H1 (cell line): ENCODE measurements around the gene FOXO6. TPM values are rescaled to one million over a fixed set of nuclear protein-coding genes. Genes with fewer than 3 reads are reported as not detected.

Experiments
- CTCF ChIA-PET: fragments of 300-600 bp; sonication (Branson Sonifier 250); formaldehyde crosslinking; loops from one replicate; lab custom pipeline; 2021; ENCODE audit not compliant: partially characterized antibody; lab: Charles Lee
- POLR2A ChIA-PET: fragments of 300-600 bp; sonication (Branson Sonifier 250); formaldehyde crosslinking; loops from one replicate; lab custom pipeline; 2021; ENCODE audit warnings: inconsistent platforms; ENCODE audit not compliant: partially characterized antibody; lab: Charles Lee
- DNase-seq, 2 experiments: peaks; one replicate each; pipeline versions ENCODE4 v3.0.0 to v3.0.0-alpha.2; 2010 to 2022; ENCODE audit warnings: low spot score in 2 of 2, low read depth in 1 of 2, mixed read lengths in 1 of 2
- FAIRE-seq: peaks from 2 replicates; lab custom pipeline; 2011; peaks lifted over from hg19 to GRCh38; lab: Jason Lieb, UNC
- H2AFZ ChIP-seq: 2 replicates; pipeline ENCODE4 v1.8.1; 2012; ENCODE audit warnings: low read length, inconsistent platforms
- H2AK5ac ChIP-seq: 2 replicates; pipeline ENCODE4 v1.6.1; 2013; ENCODE audit warnings: low read depth, low read length
- H2BK120ac ChIP-seq: replicated peaks from 2 replicates; pipeline ENCODE3; 2013; ENCODE audit warnings: low read depth, low read length, inconsistent platforms
- H2BK12ac ChIP-seq: 2 replicates; pipeline ENCODE4 v1.6.1; 2013; ENCODE audit warnings: low read depth, low read length
- H2BK15ac ChIP-seq: 2 replicates; pipeline ENCODE4 v1.6.1; 2013; ENCODE audit warnings: low read length
- H2BK20ac ChIP-seq: 2 replicates; pipeline ENCODE4 v1.6.1; 2013; ENCODE audit warnings: low read length
- H2BK5ac ChIP-seq: 2 replicates; pipeline ENCODE4 v1.6.1; 2013; ENCODE audit warnings: low read depth, low read length
- H3K14ac ChIP-seq: 2 replicates; pipeline ENCODE4 v1.6.1; 2013; ENCODE audit warnings: inconsistent platforms; ENCODE audit not compliant: insufficient read length
- H3K18ac ChIP-seq: 2 replicates; pipeline ENCODE4 v1.6.1; 2013; ENCODE audit warnings: low read length; ENCODE audit errors: extremely low read depth
- H3K23ac ChIP-seq: 2 replicates; pipeline ENCODE4 v1.6.1; 2013; ENCODE audit warnings: inconsistent platforms; ENCODE audit not compliant: insufficient read length
- H3K23me2 ChIP-seq: 2 replicates; pipeline ENCODE4 v1.6.1; 2013; ENCODE audit warnings: low read depth, low read length
- H3K27ac ChIP-seq: 2 replicates; pipeline ENCODE4 v1.6.1; 2011; ENCODE audit warnings: low read depth, low read length, inconsistent platforms
- H3K27me3 ChIP-seq, 4 experiments: replicated peaks in 1 of 4; 1 replicate in 1 of 4; 2 replicates in 3 of 4; pipeline versions ENCODE4 v1.6.1 to v1.8.1; 2011 to 2013; ENCODE audit warnings: low read length in 3 of 4, mild to moderate bottlenecking in 3 of 4, inconsistent platforms in 2 of 4, mixed read lengths in 2 of 4, moderate library complexity in 1 of 4; ENCODE audit not compliant: control insufficient read depth in 3 of 4, insufficient read depth in 3 of 4; ENCODE audit errors: extremely low read depth in 1 of 4
- H3K36me3 ChIP-seq, 4 experiments: 2 replicates each; pipeline versions ENCODE4 v1.6.1 to v1.8.1; 2011 to 2013; ENCODE audit warnings: mild to moderate bottlenecking in 4 of 4, low read length in 3 of 4, moderate library complexity in 2 of 4, control low read depth in 1 of 4, inconsistent platforms in 1 of 4; ENCODE audit not compliant: insufficient read depth in 4 of 4, control insufficient read depth in 2 of 4
- H3K4ac ChIP-seq: replicated peaks from 2 replicates; pipeline ENCODE3; 2013; ENCODE audit warnings: low read length, low read depth, mixed read lengths, inconsistent platforms; ENCODE audit not compliant: insufficient read length
- H3K4me1 ChIP-seq, 4 experiments: replicated peaks in 1 of 4; 1 replicate in 1 of 4; 2 replicates in 3 of 4; pipeline versions ENCODE4 v1.6.1 to v1.8.1; 2011 to 2013; ENCODE audit warnings: low read length in 3 of 4, inconsistent platforms in 2 of 4, mixed read lengths in 1 of 4; ENCODE audit not compliant: insufficient read depth in 4 of 4, control insufficient read depth in 3 of 4
- H3K4me2 ChIP-seq, 2 experiments: 2 replicates each; pipeline versions ENCODE4 v1.6.1 to v1.8.1; 2011 to 2013; ENCODE audit warnings: low read depth in 2 of 2, low read length in 2 of 2, control low read depth in 1 of 2, inconsistent platforms in 1 of 2, mild to moderate bottlenecking in 1 of 2; ENCODE audit not compliant: insufficient read depth in 1 of 2
- H3K4me3 ChIP-seq, 4 experiments: fragments of 200-600, 300-600 bp in 1 of 4; sonication (generic), shearing (Covaris generic), sonication (Bioruptor Twin) in 1 of 4; 2 replicates each; pipeline versions ENCODE4 v1.5.1 to v1.8.1; 2011 to 2016; ENCODE audit warnings: low read length in 4 of 4, low read depth in 3 of 4, control low read depth in 2 of 4, inconsistent platforms in 2 of 4, mild to moderate bottlenecking in 2 of 4, mixed read lengths in 1 of 4, moderate library complexity in 1 of 4; ENCODE audit not compliant: insufficient read depth in 2 of 4; ENCODE audit errors: extremely low read depth in 1 of 4
- H3K56ac ChIP-seq: replicated peaks from 2 replicates; pipeline ENCODE3; 2013; ENCODE audit warnings: low read depth, mild to moderate bottlenecking, mixed read lengths, low read length, inconsistent platforms; ENCODE audit not compliant: insufficient read length
- H3K79me1 ChIP-seq: 2 replicates; pipeline ENCODE4 v1.6.1; 2013; ENCODE audit warnings: low read depth, low read length, control low read depth
- H3K79me2 ChIP-seq, 2 experiments: 2 replicates each; pipeline versions ENCODE4 v1.6.1 to v1.8.1; 2012 to 2013; ENCODE audit warnings: low read length in 2 of 2, mild to moderate bottlenecking in 2 of 2, inconsistent platforms in 1 of 2; ENCODE audit not compliant: insufficient read depth in 2 of 2, control insufficient read depth in 1 of 2
- H3K9ac ChIP-seq, 4 experiments: replicated peaks in 1 of 4; 1 replicate in 1 of 4; 2 replicates in 3 of 4; pipeline versions ENCODE4 v1.6.1 to v1.8.1; 2011 to 2013; ENCODE audit warnings: low read depth in 3 of 4, low read length in 3 of 4, control low read depth in 2 of 4, mild to moderate bottlenecking in 2 of 4, moderate library complexity in 2 of 4, inconsistent platforms in 1 of 4; ENCODE audit errors: extremely low read depth in 1 of 4
- H3K9me3 ChIP-seq, 2 experiments: 2 replicates each; pipeline versions ENCODE4 v1.6.1 to v1.8.1; 2012 to 2013; ENCODE audit warnings: mild to moderate bottlenecking in 2 of 2, moderate library complexity in 2 of 2, control low read depth in 1 of 2, inconsistent platforms in 1 of 2, low read depth in 1 of 2, low read length in 1 of 2, mixed read lengths in 1 of 2; ENCODE audit not compliant: insufficient read depth in 2 of 2
- H4K20me1 ChIP-seq, 2 experiments: replicated peaks in 1 of 2; 2 replicates each; pipeline versions ENCODE3 to v1.8.1; 2011 to 2013; ENCODE audit warnings: inconsistent platforms in 2 of 2, low read length in 2 of 2, mild to moderate bottlenecking in 1 of 2; ENCODE audit not compliant: insufficient read depth in 2 of 2, control insufficient read depth in 1 of 2
- H4K5ac ChIP-seq: 2 replicates; pipeline ENCODE4 v1.6.1; 2013; ENCODE audit warnings: low read length, low read depth, mixed read lengths, inconsistent platforms; ENCODE audit not compliant: insufficient read length
- H4K8ac ChIP-seq: 2 replicates; pipeline ENCODE4 v1.8.0; 2013; ENCODE audit warnings: mild to moderate bottlenecking, moderate library complexity, low read length, inconsistent platforms; ENCODE audit not compliant: insufficient read depth; ENCODE audit errors: extremely low read depth
- H4K91ac ChIP-seq: replicated peaks from 2 replicates; pipeline ENCODE3; 2013; ENCODE audit warnings: low read length, mixed read lengths, inconsistent platforms; ENCODE audit not compliant: insufficient read length
- ATF2 ChIP-seq: IDR thresholded peaks from 2 replicates; pipeline ENCODE4 v1.6.1; 2012; ENCODE audit warnings: low read length, inconsistent platforms
- CEBPB ChIP-seq: IDR thresholded peaks from 2 replicates; pipeline ENCODE4 v1.6.1; 2012; ENCODE audit warnings: low read depth, low read length
- CREB1 ChIP-seq: IDR thresholded peaks from 2 replicates; pipeline ENCODE4 v1.6.1; 2012; ENCODE audit warnings: inconsistent platforms
- EGR1 ChIP-seq: IDR thresholded peaks from 2 replicates; pipeline ENCODE4 v1.6.1; 2011; ENCODE audit warnings: low read depth, low read length, borderline replicate concordance
- KDM5A ChIP-seq: fragments of 200-600 bp; IDR thresholded peaks from 2 replicates; pipeline ENCODE4 v1.7.1; 2012; ENCODE audit warnings: mild to moderate bottlenecking, low read length, inconsistent platforms, mixed read lengths
- POU5F1 ChIP-seq: IDR thresholded peaks from 2 replicates; pipeline ENCODE4 v1.6.1; 2011; ENCODE audit warnings: low read depth, mild to moderate bottlenecking, low read length, moderate library complexity
- RBBP5 ChIP-seq: IDR thresholded peaks from 2 replicates; pipeline ENCODE4 v1.7.1; 2012; ENCODE audit warnings: low read depth, mild to moderate bottlenecking, inconsistent platforms, low read length, moderate library complexity, borderline replicate concordance
- WGBS, 2 experiments: shearing (Covaris generic) in 1 of 2; methylation state at CpG; one replicate each; pipeline versions ENCODE4 v1.1.6 to v1.1.7; 2013 to 2015; ENCODE audit warnings: low lambda C conversion rate in 2 of 2, mixed read lengths in 2 of 2, inconsistent platforms in 1 of 2, low coverage in 1 of 2, missing lambda C conversion rate in 1 of 2; ENCODE audit not compliant: insufficient replicate concordance in 2 of 2, insufficient coverage in 1 of 2, insufficient read length in 1 of 2; ENCODE audit errors: extremely low coverage in 1 of 2, missing lambda C conversion rate in 1 of 2; 5-methylcytosine and 5-hydroxymethylcytosine counted together
- polyA plus RNA-seq, 7 experiments: library from polyadenylated mRNA; depleted of rRNA in 3 of 7; stranded (reverse) in 5 of 7; unstranded in 2 of 7; fragments of >200 nt in 5 of 7; fragments of 200-250 nt in 2 of 7; gene quantifications; 1 replicate in 5 of 7; 2 replicates in 1 of 7; 4 replicates in 1 of 7; pipeline versions ENCODE4 v1.2.1 to v1.2.3, GENCODE V29; 2011 to 2013; ENCODE audit warnings: missing spikeins in 2 of 7, mixed read lengths in 2 of 7
- total RNA-seq: library from RNA; stranded (reverse); fragmentation: NEBNext Ultra II Directional; extraction: Animal tissue kit (Norgen Biotek cat#: 25700); gene quantifications from 2 replicates; pipeline ENCODE4 v1.2.1, GENCODE V29; 2021

The FOXO6 gene
- total and polyA plus RNA-seq, 2 of the 8 experiments (the other 6 are each of a cell fraction or from before 2014, with no cell fraction given), result 0.59 to 3.0 TPM

DNA sequence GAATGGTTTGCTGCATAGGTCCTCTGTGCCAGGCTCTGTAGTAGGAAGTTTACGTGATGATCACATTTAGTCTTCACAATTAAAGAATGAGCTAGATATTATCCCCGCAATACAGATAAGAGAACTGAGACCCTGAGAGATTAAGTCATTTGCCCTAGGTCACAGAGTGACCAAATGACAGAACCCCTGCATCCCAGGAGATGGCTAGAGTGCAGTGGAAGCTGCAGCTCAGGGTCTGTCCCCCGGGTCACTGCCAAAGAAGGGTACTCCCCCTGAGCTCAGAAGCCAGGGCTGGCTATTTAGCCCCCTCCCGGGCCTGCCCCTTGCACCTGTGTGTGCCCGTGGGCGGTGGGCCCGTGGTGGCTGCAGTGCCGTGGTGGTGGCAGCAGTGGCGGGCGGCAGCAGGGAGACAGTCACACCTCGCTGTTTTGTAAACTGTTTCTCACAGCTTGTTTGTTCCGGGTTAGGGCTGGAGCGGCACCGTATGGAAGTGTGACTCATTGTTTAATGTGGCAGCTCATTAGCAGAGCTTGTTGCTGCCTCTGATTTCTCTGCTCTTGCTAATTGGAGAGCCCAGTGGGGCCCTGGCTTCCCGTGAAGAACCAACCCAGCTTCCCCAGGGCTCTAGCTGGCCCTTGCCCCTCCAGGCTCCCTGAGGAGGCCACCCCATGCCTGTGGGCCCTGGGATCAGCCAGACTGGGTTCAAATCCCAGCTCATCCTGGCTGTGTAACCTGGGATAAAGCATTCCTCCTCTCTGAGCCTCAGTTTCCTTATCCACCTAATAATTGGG is 19.3 kb upstream of the FOXO6 start:
- no peak for TF ChIP-seq RBBP5
- no peak for TF ChIP-seq CEBPB
- TF ChIP-seq EGR1, result 0 out of 2 replicates have a peak, but pooled peaks have one; percentile 23
- no peak for TF ChIP-seq ATF2
- TF ChIP-seq KDM5A, result no peak
- TF ChIP-seq POU5F1, result no peak
- TF ChIP-seq CREB1, result no peak
- H3K79me1 ChIP-seq, result no peaks in the 10 kb centered on the region
- no peak overlapping the region for H3K23ac ChIP-seq
- no peak overlapping the region for H2BK15ac ChIP-seq
- 78% methylated on average over 13 of the region's 15 CpGs; no CpG with 5 or more reads in 1 of the 2 experiments for WGBS, 2 experiments
- no peak overlapping the region for H3K27ac ChIP-seq
- no peaks in the 10 kb centered on the region for H3K23me2 ChIP-seq
- no peak overlapping the region for H3K18ac ChIP-seq
- H2BK12ac ChIP-seq, result no peak overlapping the region
- ChIA-PET CTCF (interaction anchor here (0.6 to 6.1 kb wide), 27 partner anchors 9 to 394 kb away, joined by 3 to 64 read pairs (median 4); partner anchors contain the start of gene FOXO6), POLR2A (interaction anchor here (1.0 to 1.8 kb wide), 4 partner anchors 8 to 19 kb away, joined by 3 to 8 read pairs (median 3); no protein-coding TSS in a partner anchor)
- FAIRE-seq, result no peak
- no peak overlapping the region for H2BK5ac ChIP-seq
- H3K4me2 ChIP-seq, result no peak overlapping the region
- H3K36me3 ChIP-seq, result no peaks in the 10 kb centered on the region
- H3K56ac ChIP-seq, result no peak overlapping the region
- no peak overlapping the region for H2BK120ac ChIP-seq
- H4K91ac ChIP-seq, result no peak overlapping the region
- H4K20me1 ChIP-seq, result no peaks in the 10 kb centered on the region
- no peak overlapping the region for H4K8ac ChIP-seq
- no peak overlapping the region for H3K9ac ChIP-seq
- no peaks in the 10 kb centered on the region; a peak in 2 of 7 replicates for H3K27me3 ChIP-seq
- H3K4me3 ChIP-seq, result no peak overlapping the region
- no peak overlapping the region for H2BK20ac ChIP-seq
- no peak overlapping the region for H2AFZ ChIP-seq
- H3K4me1 ChIP-seq, result peaks cover 0 to 7% (median 2%) of the 10 kb centered on the region in 4 experiments; a peak in 3 of 7 replicates
- H2AK5ac ChIP-seq, result no peak overlapping the region
- DNase-seq, result no peak
- no peaks in the 10 kb centered on the region for H3K79me2 ChIP-seq
- H4K5ac ChIP-seq, result no peak overlapping the region
- no peak overlapping the region for H3K14ac ChIP-seq
- H3K9me3 ChIP-seq, result no peaks in the 10 kb centered on the region; a peak in 1 of 4 replicates
- no peak overlapping the region for H3K4ac ChIP-seq
